Liver (tissue), 9 donors: ENCODE data around the gene C10orf95. TPM values are rescaled to one million over a fixed set of nuclear protein-coding genes. Genes with fewer than 3 reads are reported as not detected.

ENCODE experiments used
- DNase-seq: peaks from one replicate; pipeline ENCODE4 v3.0.0-alpha.2; 2017; ENCODE audit warnings: low spot score
- H3K27ac ChIP-seq, 2 donors: one replicate each; pipeline ENCODE4 v1.7.0; 2013; ENCODE audit warnings: inconsistent platforms in 2 of 2, low read length in 2 of 2, control low read depth in 1 of 2, low read depth in 1 of 2, mild to moderate bottlenecking in 1 of 2
- H3K27me3 ChIP-seq, 4 donors: one replicate each; pipeline versions ENCODE4 v1.6.1 to v1.7.0; 2013; ENCODE audit warnings: low read length in 3 of 4, inconsistent platforms in 1 of 4, mild to moderate bottlenecking in 1 of 4, moderate library complexity in 1 of 4; ENCODE audit not compliant: control insufficient read depth in 4 of 4, insufficient read depth in 4 of 4
- H3K36me3 ChIP-seq, 4 donors: one replicate each; pipeline versions ENCODE4 v1.6.1 to v1.7.0; 2013; ENCODE audit warnings: low read length in 3 of 4, mild to moderate bottlenecking in 3 of 4, low read depth in 1 of 4, moderate library complexity in 1 of 4; ENCODE audit not compliant: control insufficient read depth in 4 of 4, insufficient read depth in 3 of 4
- H3K4me1 ChIP-seq, 4 donors: one replicate each; pipeline versions ENCODE4 v1.6.1 to v1.7.0; 2013; ENCODE audit warnings: low read length in 3 of 4, mild to moderate bottlenecking in 3 of 4, moderate library complexity in 1 of 4; ENCODE audit not compliant: control insufficient read depth in 4 of 4, insufficient read depth in 4 of 4
- H3K4me3 ChIP-seq, 3 donors: one replicate each; pipeline versions ENCODE4 v1.6.1 to v1.7.0; 2013; ENCODE audit warnings: low read length in 3 of 3, control low read depth in 1 of 3, low read depth in 1 of 3, mild to moderate bottlenecking in 1 of 3
- H3K9ac ChIP-seq, 2 donors: one replicate each; pipeline ENCODE4 v1.7.0; 2013; ENCODE audit warnings: low read length in 2 of 2, mild to moderate bottlenecking in 2 of 2, moderate library complexity in 2 of 2, control low read depth in 1 of 2, low read depth in 1 of 2
- H3K9me3 ChIP-seq, 4 donors: one replicate each; pipeline versions ENCODE4 v1.6.1 to v1.7.0; 2013; ENCODE audit warnings: low read length in 3 of 4; ENCODE audit not compliant: control insufficient read depth in 4 of 4
- FOXA1 ChIP-seq: IDR thresholded peaks from 2 replicates; pipeline ENCODE4 v1.6.1; 2016; ENCODE audit warnings: antibody characterized with exemption
- GABPA ChIP-seq, 2 donors: IDR thresholded peaks in 1 of 2; conservative IDR thresholded peaks in 1 of 2; 2 replicates each; pipeline ENCODE4 v1.6.1; 2016; ENCODE audit warnings: antibody characterized with exemption in 2 of 2, mild to moderate bottlenecking in 1 of 2, moderate library complexity in 1 of 2
- HNF4A ChIP-seq, 2 donors: conservative IDR thresholded peaks; 2 replicates each; pipeline ENCODE4 v1.6.1; 2016; ENCODE audit warnings: antibody characterized with exemption in 2 of 2, mild to moderate bottlenecking in 2 of 2
- HNF4G ChIP-seq: IDR thresholded peaks from 2 replicates; pipeline ENCODE4 v1.6.1; 2016; ENCODE audit warnings: antibody characterized with exemption
- JUND ChIP-seq, 2 donors: IDR thresholded peaks; 2 replicates each; pipeline ENCODE4 v1.6.1; 2016; ENCODE audit warnings: antibody characterized with exemption in 2 of 2
- NR2F2 ChIP-seq: IDR thresholded peaks from 2 replicates; pipeline ENCODE4 v1.6.1; 2016; ENCODE audit warnings: antibody characterized with exemption
- RAD21 ChIP-seq, 2 donors: IDR thresholded peaks; 2 replicates each; pipeline ENCODE4 v1.6.1; 2016; ENCODE audit warnings: antibody characterized with exemption in 2 of 2, mild to moderate bottlenecking in 2 of 2
- REST ChIP-seq: IDR thresholded peaks from 2 replicates; pipeline ENCODE4 v1.6.1; 2016; ENCODE audit warnings: antibody characterized with exemption, mild to moderate bottlenecking
- RXRA ChIP-seq, 2 donors: IDR thresholded peaks; 2 replicates each; pipeline ENCODE4 v1.6.1; 2017 to 2018; ENCODE audit warnings: antibody characterized with exemption in 2 of 2, mild to moderate bottlenecking in 1 of 2
- SP1 ChIP-seq: IDR thresholded peaks from 2 replicates; pipeline ENCODE4 v1.6.1; 2018; ENCODE audit warnings: antibody characterized with exemption, mild to moderate bottlenecking
- TAF1 ChIP-seq: conservative IDR thresholded peaks from 2 replicates; pipeline ENCODE4 v1.6.1; 2016; ENCODE audit warnings: antibody characterized with exemption, mild to moderate bottlenecking
- YY1 ChIP-seq: IDR thresholded peaks from 2 replicates; pipeline ENCODE4 v1.6.1; 2016; ENCODE audit warnings: antibody characterized with exemption, mild to moderate bottlenecking
- ZBTB33 ChIP-seq: IDR thresholded peaks from 2 replicates; pipeline ENCODE4 v1.6.1; 2016; ENCODE audit warnings: antibody characterized with exemption
- WGBS: extraction: QIAGEN DNeasy Blood & Tissue Kit; methylation state at CpG from one replicate; pipeline ENCODE4 v1.1.7; 2013; 5-methylcytosine and 5-hydroxymethylcytosine counted together
- polyA plus RNA-seq, 2 donors: library from polyadenylated mRNA; stranded (reverse) in 1 of 2; unstranded in 1 of 2; fragments of 200-250 nt in 1 of 2; fragments of >200 nt in 1 of 2; fragmentation: Nextera tagmentation in 1 of 2; extraction: Ambion mirVana in 1 of 2; gene quantifications; one replicate each; pipeline versions ENCODE4 v1.2.1 to v1.2.3, GENCODE V29; 2013 to 2015
- total RNA-seq, 2 donors: library from RNA; depleted of rRNA; stranded (reverse); fragments of >200 nt; gene quantifications; one replicate each; pipeline ENCODE4 v1.2.3, GENCODE V29; 2014
- donor health status: healthy.
- donor health status: healthy.
- donor health status: healthy.
- donor health status: healthy.
- donor health status: healthy.

Gene C10orf95
- total and polyA plus RNA-seq, 4 donors: 0.09 to 0.24 TPM; not detected in 2

- TF ChIP-seq HNF4G: no peak
- no peak for TF ChIP-seq YY1
- no peak for TF ChIP-seq RXRA (IDR thresholded peaks at IDR 0.05)
- no peak for TF ChIP-seq NR2F2
- TF ChIP-seq TAF1: no peak
- TF ChIP-seq REST: no peak
- TF ChIP-seq HNF4A (conservative IDR thresholded peaks at IDR 0.05): no peak
- TF ChIP-seq GABPA (IDR thresholded peaks at IDR 0.05 in 1 of 2, conservative IDR thresholded peaks at IDR 0.05 in 1 of 2): no peak
- no peak for TF ChIP-seq FOXA1
- no peak for TF ChIP-seq JUND (IDR thresholded peaks at IDR 0.05)
- TF ChIP-seq SP1: no peak
- no peak for TF ChIP-seq RAD21 (IDR thresholded peaks at IDR 0.05)
- DNase-seq: no peak
Measured at GRCh38 chr10:102497545-102497944, 46.2 kb upstream of the C10orf95 start.

GRCh38 chr10:102493771-102494170, 42.4 kb upstream of the C10orf95 start:
- Histone ChIP-seq H3K27ac (no peak overlapping the region), H3K9ac (no peak overlapping the region), H3K4me1 (no peaks in the 10 kb centered on the region)

More at GRCh38 chr10:102497545-102497944, 46.2 kb upstream of the C10orf95 start:
- no peak overlapping the region for H3K27ac ChIP-seq
- 98% methylated on average over 1 of the region's 1 CpG for WGBS
- H3K4me1 ChIP-seq: peaks cover 2 to 13% (median 9%) of the 10 kb centered on the region in 4 donors
- H3K27me3 ChIP-seq: no peaks in the 10 kb centered on the region
- no peak overlapping the region for H3K9ac ChIP-seq
- no peaks in the 10 kb centered on the region for H3K36me3 ChIP-seq
- no peaks in the 10 kb centered on the region for H3K9me3 ChIP-seq
- H3K4me3 ChIP-seq: no peak overlapping the region

More at GRCh38 chr10:102493771-102494170, 42.4 kb upstream of the C10orf95 start:
- Histone ChIP-seq H3K27me3 (no peaks in the 10 kb centered on the region), H3K9me3 (no peaks in the 10 kb centered on the region), H3K4me3 (no peak overlapping the region), H3K36me3 (peaks cover 5 to 10% (median 7%) of the 10 kb centered on the region in 4 donors)
- no peak for TF ChIP-seq JUND (IDR thresholded peaks at IDR 0.05)
- TF ChIP-seq SP1: no peak
- no peak for TF ChIP-seq ZBTB33
- no peak for TF ChIP-seq TAF1
- 96% methylated on average over 2 of the region's 2 CpGs for WGBS
- DNase-seq: no peak
